SH-SY5Y (cell line): ENCODE data around the gene TGFBR3L.

Experiments
- GATA2 ChIP-seq: IDR thresholded peaks from 2 replicates; pipeline ENCODE4 v1.6.1; 2011; ENCODE audit warnings: mild to moderate bottlenecking, low read depth, low read length
- GATA3 ChIP-seq: IDR thresholded peaks from 2 replicates; pipeline ENCODE4 v1.6.1; 2011; ENCODE audit warnings: low read depth, mild to moderate bottlenecking, low read length, moderate library complexity

TGFBR3L gene

GRCh38 chr19:7914598-7915045 is at the start of gene TGFBR3L:
TSS of gene TGFBR3L (plus strand) at chr19:7914830.
- TF ChIP-seq GATA2 (no peak), GATA3 (no peak)

GRCh38 chr19:7865262-7865911 is 49.2 kb upstream of the TGFBR3L start:
- no peak for TF ChIP-seq GATA3
- no peak for TF ChIP-seq GATA2

- TF ChIP-seq GATA3 (no peak), GATA2 (no peak)
Observed at GRCh38 chr19:7866399-7867091, 48.1 kb upstream of the TGFBR3L start.

- TF ChIP-seq GATA3, result no peak
- no peak for TF ChIP-seq GATA2
Observed at GRCh38 chr19:7867092-7867844, 47.4 kb upstream of the TGFBR3L start.

- no peak for TF ChIP-seq GATA3
- no peak for TF ChIP-seq GATA2
Observed at GRCh38 chr19:7868326-7868670, 46.3 kb upstream of the TGFBR3L start.

GRCh38 chr19:7868671-7869452 is 45.8 kb upstream of the TGFBR3L start:
- no peak for TF ChIP-seq GATA2
- no peak for TF ChIP-seq GATA3

- no peak for TF ChIP-seq GATA2
- TF ChIP-seq GATA3, result no peak
Observed at GRCh38 chr19:7869453-7869909, 45.1 kb upstream of the TGFBR3L start.

- no peak for TF ChIP-seq GATA2
- TF ChIP-seq GATA3, result no peak
Observed at GRCh38 chr19:7869910-7870511, 44.6 kb upstream of the TGFBR3L start.

GRCh38 chr19:7870571-7871436 is 43.8 kb upstream of the TGFBR3L start:
- TF ChIP-seq GATA3 (no peak), GATA2 (no peak)

- TF ChIP-seq GATA2, result no peak
- no peak for TF ChIP-seq GATA3
Observed at GRCh38 chr19:7871437-7872305, 43.0 kb upstream of the TGFBR3L start.

- TF ChIP-seq GATA2 (no peak), GATA3 (no peak)
Observed at GRCh38 chr19:7872306-7873204, 42.1 kb upstream of the TGFBR3L start.
